22Rv1 (cell line): ENCODE data around the gene RRP15.

Experiments
- H3K27ac ChIP-seq: fragments of 450-650 bp; 2 replicates; pipeline ENCODE4 v1.5.1; 2017
- ZFX ChIP-seq: fragments of 450-650 bp; IDR thresholded peaks from 2 replicates; pipeline ENCODE4 v1.6.1; 2017; ENCODE audit warnings: antibody characterized with exemption, borderline replicate concordance
- TF ChIP-seq, protein P1 (sequence below): fragments of 450-650 bp; IDR thresholded peaks from 2 replicates; pipeline ENCODE4 v1.5.1; 2017; ENCODE audit warnings: mild to moderate bottlenecking

The RRP15 gene

DNA sequence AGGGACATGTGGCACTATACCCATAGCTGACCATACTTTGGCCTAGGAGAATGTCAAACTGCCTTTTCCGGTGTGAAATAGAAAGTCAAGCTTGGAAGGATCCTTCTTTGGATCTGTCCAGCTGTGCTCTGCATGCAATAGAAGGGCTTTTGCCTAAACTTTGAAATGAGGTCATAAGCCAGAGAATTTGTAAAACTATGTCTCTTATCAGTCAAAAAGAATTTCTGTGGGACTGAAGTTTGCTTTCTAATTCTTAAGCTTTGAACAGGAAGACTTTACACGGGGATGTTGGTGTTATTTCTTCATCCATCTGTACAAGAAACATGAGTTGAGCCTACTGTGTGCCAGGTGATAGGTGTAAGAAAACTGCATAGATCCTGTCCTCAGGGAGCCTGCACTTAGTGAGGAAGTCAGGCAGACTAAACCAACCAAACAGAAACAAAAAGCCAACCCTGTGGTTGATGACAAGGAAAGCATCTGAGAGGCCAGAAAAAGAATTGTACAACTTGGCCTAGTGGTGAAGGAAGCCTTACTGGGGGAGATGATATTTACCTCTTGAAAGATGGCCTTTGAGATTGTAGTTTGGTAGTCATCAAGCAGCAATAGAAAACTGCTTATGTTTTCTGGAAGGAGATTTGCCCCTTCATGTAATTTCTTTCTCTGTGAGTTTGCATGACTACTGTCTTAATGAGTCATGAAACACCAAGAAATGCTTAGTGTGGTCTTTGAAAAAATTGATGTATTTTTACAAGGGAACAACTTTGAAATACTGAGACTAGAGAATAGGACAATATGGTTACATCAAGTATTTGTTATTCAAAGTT is 84.8 kb downstream of the RRP15 start:
- H3K27ac ChIP-seq, result no peak overlapping the region
- TF ChIP-seq ZFX, result no peak
- TF ChIP-seq, protein P1, sequence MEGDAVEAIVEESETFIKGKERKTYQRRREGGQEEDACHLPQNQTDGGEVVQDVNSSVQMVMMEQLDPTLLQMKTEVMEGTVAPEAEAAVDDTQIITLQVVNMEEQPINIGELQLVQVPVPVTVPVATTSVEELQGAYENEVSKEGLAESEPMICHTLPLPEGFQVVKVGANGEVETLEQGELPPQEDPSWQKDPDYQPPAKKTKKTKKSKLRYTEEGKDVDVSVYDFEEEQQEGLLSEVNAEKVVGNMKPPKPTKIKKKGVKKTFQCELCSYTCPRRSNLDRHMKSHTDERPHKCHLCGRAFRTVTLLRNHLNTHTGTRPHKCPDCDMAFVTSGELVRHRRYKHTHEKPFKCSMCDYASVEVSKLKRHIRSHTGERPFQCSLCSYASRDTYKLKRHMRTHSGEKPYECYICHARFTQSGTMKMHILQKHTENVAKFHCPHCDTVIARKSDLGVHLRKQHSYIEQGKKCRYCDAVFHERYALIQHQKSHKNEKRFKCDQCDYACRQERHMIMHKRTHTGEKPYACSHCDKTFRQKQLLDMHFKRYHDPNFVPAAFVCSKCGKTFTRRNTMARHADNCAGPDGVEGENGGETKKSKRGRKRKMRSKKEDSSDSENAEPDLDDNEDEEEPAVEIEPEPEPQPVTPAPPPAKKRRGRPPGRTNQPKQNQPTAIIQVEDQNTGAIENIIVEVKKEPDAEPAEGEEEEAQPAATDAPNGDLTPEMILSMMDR, result no peak

DNA sequence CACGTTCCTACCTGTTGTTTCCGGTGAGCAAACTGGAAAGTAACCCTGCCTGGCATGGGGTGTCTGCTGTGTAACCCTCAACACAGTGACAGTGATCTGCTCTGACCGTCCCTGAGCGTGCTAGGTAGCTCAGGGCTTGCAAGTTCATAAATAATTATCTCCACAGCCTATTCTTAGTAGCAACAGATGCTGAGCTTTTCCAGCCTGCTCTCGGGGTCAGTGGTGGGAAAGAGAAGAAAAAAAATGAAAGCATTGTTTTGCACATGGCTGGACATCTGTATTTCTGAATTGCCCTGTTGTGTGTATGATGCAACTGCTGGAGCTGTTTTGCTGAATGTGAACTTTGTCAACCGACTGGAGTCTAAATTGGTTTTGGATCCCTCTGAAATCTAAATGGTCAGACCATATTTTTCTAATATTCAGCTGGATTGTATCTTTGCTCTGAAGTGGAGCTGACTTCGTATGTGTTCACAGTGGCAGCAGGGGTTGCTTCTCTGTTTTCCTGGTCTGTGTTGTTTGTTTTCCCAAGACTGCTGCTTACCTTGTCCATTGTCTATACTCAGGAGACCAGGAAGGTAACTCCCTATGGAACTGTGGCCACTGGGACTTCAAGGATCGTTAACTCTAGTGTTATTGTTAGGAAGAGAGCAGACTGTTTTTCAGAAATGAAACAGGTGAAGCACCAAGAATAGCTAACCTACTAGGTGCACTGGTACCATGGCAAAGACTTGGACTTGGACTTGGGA is 87.0 kb downstream of the RRP15 start:
- H3K27ac ChIP-seq, result no peak overlapping the region

DNA sequence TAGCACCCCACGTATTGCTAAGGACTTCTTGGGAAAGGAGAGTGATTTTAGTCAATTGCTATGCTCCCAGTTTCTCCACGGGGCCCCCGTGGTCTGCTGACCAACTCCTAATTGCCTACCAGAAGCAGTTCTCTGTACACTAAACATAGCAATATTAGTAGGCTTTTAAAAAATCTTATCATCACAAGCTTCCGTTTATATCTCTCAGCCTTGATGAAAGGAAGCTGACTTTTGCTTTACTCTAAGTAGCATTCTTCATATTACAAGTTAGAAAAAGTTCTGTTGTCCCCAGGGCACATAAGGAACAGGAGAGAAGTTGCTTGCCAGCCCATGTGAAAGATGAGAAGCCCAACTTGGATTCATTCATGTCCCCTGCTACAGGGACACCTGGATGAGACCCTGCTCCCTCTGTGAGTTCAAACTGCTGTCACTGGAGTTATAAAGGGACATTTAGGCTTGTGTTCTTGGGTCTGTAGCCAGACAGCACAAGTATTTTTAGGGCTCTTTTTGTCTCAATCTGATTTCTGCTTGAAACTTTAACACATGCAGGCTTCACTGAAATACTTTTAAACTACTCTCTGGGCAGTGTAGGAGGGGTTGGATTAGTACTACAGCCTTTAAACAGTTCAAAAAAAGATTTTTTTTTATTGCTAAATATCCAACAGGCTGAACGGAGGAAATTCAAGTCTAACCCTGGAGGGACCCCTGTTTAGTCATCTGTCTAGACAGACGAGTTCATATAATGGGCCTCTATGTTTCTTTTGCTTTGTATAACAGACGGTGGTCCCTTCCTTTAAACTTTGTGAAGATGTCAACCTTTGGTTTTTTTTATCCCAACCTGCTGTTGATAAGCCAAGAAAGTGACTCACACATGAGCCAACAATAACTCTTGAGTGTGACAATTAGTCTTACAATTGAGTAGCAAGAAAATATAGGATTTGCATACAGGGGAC is 89.6 kb downstream of the RRP15 start:
- H3K27ac ChIP-seq, result no peak overlapping the region
- TF ChIP-seq, protein P1, result no peak
- no peak for TF ChIP-seq ZFX

More for the DNA sequence above, 87.0 kb downstream of the RRP15 start:
- no peak for TF ChIP-seq ZFX
- TF ChIP-seq, protein P1, result no peak

DNA sequence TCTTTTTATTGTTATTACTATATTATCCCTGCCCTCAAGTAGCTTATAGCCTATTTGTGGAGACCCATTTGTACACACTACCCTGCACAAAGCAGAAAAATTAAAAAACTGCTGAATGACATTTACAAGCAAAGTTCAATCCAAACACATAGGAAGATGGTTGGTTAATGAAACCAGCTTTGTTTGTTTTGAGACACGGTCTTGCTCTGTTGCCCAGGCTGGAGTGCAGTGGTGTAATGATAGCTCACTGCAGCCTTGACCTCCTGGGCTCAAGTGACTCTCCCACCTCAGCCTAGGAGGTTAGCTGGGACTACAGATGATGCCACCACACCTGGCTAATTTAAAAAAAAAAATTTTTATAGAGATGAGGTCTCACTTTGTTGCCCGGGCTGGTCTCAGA is 91.6 kb downstream of the RRP15 start:
- H3K27ac ChIP-seq, result no peak overlapping the region
- no peak for TF ChIP-seq ZFX
- TF ChIP-seq, protein P1, result no peak

DNA sequence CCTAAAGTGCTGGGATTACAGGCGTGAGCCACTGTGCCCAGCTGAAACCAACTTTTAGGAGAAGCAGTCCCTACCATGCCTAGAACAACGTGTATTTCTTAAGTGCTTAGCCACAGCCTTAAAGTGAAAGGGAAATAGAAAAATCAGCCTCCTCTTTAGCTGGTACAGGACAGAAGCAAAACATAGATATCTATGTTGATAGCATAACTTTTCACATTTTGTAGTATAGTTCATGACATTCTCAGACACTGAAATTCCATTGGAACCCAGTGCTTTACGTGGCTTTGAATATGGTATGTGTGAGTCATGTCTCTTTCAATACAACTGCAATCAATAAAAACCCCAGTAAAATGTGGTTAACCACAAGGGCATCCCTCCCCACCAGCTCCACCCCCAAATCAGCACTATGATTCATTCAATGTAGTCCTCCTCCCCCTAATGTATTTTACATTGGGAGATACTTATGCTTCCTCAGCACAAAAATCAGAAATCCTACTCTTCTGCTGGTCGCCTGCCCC is 92.1 kb downstream of the RRP15 start:
- no peak overlapping the region for H3K27ac ChIP-seq
- TF ChIP-seq ZFX, result no peak
- TF ChIP-seq, protein P1, result no peak

DNA sequence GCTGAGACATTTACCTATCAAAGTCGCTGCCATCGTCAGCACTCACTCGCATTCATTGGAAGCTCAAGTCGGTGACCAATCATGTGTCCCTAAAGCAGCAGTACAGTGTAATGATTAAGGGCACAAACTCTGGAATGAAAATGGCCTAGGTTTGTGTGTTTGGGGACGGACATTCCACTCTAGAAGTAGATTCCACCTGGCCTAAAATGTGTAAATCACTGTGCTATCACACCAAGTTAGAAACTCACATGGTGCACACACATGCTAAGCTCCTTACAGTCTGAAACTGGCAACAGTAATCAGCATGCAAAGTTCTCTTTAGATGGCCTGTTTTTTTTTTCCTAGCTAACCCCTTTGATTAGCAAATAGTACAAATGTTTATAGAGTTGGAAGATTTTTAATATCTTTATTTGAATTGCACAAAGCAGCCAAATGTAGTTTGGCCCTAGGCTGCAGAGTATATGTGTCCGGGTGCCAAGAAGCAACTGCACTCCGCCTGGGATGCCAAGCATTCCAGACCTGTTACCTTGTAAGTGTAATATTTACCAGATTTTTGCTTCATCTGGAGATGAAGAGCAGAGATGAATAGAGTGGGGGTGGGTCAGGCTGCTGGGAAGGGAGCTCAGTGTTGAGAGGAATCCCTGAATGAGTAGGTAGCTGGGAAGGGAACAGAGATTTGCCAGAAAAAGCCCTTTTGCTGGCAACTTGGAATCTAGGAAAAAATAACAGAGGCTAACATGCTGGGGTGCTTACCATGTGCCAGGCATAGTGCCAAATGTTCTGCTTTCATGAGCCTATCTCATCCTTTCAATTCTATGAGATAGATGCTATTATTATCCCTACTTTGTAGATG is 95.3 kb downstream of the RRP15 start:
- TF ChIP-seq, protein P1, result no peak
- TF ChIP-seq ZFX, result no peak
- no peak overlapping the region for H3K27ac ChIP-seq
